ENCODE measurements around the gene ARNT2.

DNA sequence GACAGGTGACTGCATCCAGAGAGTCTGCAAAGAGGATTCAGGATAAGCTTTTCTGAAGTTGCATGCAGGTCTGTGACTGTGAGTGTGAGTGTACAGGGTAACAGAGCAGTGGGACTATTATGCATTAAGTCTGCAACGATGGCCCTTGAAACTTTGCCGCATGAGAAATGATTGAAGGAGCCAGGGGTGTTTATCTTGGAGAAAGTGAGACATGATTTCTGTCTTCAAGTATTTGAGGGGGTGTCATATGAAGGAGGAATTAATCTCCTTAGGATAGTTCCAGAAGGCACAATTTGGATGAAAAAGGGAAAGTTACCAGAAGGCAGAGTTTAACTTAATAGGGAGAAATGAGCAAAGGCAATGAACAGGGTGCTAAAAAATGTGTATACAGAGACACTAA lies 119.6 kb downstream of the ARNT2 start:
- TF ChIP-seq, protein P1, sequence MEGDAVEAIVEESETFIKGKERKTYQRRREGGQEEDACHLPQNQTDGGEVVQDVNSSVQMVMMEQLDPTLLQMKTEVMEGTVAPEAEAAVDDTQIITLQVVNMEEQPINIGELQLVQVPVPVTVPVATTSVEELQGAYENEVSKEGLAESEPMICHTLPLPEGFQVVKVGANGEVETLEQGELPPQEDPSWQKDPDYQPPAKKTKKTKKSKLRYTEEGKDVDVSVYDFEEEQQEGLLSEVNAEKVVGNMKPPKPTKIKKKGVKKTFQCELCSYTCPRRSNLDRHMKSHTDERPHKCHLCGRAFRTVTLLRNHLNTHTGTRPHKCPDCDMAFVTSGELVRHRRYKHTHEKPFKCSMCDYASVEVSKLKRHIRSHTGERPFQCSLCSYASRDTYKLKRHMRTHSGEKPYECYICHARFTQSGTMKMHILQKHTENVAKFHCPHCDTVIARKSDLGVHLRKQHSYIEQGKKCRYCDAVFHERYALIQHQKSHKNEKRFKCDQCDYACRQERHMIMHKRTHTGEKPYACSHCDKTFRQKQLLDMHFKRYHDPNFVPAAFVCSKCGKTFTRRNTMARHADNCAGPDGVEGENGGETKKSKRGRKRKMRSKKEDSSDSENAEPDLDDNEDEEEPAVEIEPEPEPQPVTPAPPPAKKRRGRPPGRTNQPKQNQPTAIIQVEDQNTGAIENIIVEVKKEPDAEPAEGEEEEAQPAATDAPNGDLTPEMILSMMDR (IDR thresholded peaks at IDR 0.05; ENCODE audit: low read length), result no peak
- no peak for TF ChIP-seq EZH2phosphoT487 (IDR thresholded peaks at IDR 0.05; ENCODE audit: low read length)
